GM12874 (cell line): ENCODE results near the gene KLHL29.

Source experiments
- TF ChIP-seq, protein P1 (sequence below): IDR thresholded peaks from 2 replicates; pipeline ENCODE4 v1.5.1; 2011; ENCODE audit warnings: low read depth, mild to moderate bottlenecking, control low read depth, low read length, moderate library complexity; ENCODE audit not compliant: insufficient read depth

The KLHL29 gene

DNA sequence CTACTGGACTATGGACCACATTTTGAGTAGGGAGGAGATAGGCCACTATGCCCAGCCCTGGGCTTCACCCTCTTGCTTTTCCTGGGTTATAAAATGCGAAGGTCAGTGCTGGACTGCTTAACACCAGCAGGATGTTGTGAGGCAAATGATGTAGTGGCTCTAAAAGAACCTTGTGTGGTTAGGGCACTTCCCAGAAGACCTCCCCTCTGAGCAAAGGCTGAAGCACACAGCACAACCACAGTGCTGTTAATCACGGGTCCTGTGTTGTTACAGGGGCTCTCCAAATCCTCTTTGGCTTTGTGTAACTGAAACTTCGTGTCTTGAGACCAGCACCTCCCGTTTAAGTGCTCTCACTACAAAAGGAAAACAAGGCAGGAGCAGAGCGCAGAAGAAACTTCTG is 166.9 kb downstream of the KLHL29 start:
- TF ChIP-seq, protein P1, sequence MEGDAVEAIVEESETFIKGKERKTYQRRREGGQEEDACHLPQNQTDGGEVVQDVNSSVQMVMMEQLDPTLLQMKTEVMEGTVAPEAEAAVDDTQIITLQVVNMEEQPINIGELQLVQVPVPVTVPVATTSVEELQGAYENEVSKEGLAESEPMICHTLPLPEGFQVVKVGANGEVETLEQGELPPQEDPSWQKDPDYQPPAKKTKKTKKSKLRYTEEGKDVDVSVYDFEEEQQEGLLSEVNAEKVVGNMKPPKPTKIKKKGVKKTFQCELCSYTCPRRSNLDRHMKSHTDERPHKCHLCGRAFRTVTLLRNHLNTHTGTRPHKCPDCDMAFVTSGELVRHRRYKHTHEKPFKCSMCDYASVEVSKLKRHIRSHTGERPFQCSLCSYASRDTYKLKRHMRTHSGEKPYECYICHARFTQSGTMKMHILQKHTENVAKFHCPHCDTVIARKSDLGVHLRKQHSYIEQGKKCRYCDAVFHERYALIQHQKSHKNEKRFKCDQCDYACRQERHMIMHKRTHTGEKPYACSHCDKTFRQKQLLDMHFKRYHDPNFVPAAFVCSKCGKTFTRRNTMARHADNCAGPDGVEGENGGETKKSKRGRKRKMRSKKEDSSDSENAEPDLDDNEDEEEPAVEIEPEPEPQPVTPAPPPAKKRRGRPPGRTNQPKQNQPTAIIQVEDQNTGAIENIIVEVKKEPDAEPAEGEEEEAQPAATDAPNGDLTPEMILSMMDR: no peak

DNA sequence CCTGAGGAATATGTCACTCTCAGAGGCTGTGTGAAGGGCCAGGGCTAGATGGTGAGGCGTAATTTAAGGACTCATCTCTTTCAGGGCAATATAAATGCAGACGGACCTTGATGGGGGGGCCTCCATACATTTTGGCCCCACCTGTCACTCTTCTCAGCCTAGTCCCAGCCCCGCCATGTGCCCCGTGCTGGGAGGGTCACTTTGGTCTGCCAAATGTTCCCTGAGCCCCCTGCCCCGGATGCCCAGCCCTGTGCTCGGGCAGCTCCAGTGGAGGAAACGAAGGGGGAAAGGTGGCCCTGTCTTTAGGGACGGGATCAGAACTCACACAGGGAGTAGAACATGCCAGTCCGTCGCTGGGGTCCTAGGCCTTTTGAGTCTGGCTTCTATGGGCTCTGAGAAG is 168.6 kb downstream of the KLHL29 start:
- TF ChIP-seq, protein P1: no peak

DNA sequence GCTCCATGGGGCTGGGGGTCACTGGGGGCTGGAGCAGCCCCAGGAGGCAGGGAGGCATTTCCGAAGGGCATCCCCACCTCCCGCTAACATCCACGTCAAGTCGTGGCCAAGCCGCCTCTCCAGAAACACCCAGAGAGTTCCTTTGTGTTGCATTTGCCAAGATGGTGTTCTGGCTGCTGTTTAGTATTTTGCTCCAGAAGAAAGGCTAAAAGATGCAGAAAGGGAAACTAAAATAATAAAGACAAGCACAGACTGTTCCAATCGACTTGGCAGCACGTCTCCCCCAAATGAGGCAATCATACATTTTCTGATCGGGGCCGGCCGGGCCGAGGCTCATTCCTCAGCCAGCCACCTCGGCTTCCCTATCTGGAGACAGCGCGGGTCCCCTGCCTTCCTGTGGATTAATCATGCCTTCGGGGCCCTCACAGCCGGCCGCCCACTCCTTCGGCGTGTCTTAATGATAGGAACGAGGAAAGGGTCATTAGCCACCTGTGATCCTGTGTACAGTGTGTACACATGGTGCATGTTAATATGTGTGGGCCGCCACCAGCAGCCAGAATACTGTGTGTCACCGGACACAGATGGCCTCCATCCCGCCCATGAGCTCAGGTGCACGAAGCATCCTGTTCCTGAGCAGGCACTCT is 169.2 kb downstream of the KLHL29 start:
- TF ChIP-seq, protein P1: no peak

DNA sequence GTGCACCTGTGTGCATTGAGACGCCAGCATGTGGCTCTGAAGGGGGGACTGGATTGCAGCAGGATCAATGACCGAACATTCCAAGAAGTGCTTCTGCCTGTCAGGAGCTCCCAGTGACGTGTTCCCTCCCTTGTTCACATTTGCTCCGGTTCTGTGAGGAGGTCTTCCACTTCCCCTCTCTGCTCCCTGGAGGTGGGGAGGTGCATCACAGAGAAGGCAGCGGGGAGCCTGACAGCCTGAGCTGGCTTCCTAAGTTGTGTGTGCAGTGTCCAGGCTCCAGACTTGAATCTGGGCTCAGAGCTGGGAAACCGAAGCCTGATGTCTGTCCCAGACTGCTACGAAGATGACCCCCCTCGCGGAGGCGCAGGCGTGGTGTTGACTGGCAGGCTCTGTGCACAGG is 171.0 kb downstream of the KLHL29 start:
- TF ChIP-seq, protein P1: no peak

DNA sequence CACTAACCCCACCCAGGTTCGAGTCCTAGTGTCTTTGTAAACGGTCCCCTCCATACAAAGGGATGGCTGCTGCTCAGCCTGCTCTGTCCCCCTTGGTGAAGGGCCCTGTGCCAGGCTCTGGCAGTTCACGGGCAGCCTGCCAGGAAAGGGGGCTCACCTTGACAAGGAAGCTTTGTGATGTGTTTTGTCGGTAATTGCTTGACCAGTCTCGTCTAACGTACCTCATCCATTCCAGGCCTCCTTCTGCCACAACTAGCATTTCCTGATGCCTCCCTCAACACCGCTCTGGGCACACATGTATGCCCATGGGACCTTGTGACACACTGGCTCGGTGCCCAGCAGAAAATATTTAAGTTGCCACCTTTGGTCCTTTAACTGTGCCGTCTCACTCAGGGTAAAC is 171.9 kb downstream of the KLHL29 start:
- TF ChIP-seq, protein P1: no peak

DNA sequence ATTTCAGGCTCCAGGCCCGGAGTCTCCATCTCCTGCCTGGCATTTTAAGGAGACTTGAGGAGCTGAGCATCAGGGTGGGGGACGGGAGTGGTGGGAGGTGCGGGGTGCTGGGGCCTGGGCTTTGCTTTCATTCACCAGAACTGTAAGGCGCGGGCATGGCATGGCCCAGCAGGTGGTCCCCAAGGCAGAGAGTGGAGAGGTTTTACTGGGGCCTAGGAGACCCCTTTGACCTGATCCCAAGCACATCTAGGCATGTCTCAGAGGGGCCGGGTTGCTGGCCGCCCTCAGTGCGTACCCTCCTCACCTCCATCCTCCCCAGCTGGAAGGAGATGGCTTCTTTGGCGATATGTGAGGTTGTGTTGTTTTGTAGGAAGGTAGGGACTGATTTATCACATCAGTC is 172.5 kb downstream of the KLHL29 start:
- TF ChIP-seq, protein P1: no peak

DNA sequence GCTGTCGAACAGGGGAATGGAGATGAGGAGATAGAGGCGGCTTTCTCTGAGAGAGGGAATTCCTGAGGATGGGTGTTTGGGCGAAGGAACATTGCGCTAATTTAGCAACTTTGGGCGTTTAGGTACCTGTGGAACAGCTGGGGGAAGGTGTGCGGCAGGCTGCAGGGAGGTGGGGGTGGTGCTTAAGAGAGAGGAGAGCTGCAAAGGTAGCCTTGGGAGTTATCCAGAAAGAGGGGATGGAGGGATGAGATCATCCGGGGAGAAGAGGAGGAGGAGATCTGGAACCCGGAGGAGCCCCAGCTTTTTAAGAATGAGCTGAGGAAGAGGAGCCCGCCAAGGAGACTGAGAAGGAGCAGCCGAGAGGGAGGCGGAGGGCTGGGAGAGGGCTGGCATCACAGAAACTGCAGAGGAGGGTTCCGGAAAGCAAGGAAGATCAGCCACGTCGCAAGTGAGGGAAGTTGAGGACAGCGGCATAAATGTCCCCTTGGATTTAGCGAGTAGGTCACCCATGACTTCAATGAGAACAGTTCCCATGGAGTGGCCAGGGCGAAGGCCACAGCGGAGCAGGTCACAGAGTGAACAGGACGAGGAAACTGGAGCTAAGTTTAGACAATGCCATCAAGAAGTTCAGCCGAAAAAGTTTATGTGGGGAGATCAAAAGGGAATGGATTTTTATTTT is 174.7 kb downstream of the KLHL29 start:
- TF ChIP-seq, protein P1: no peak
